A673 (cell line): Measurements from ENCODE around the gene RNF213. TPM values are rescaled to one million over a fixed set of nuclear protein-coding genes. Genes with fewer than 3 reads are reported as not detected.

Source experiments
- BruUV-seq: library from RNA; stranded (reverse); fragments of 400-500 nt; replicated peaks from 2 replicates; lab custom pipeline; 2021; lab: Mats Ljungman, UMichigan
- CTCF ChIA-PET: fragments of 300-600 bp; sonication (Branson Sonifier 250); formaldehyde crosslinking; loops from one replicate; lab custom pipeline; 2022; ENCODE audit warnings: antibody characterized with exemption; lab: Charles Lee
- POLR2A ChIA-PET: fragments of 300-600 bp; sonication (Branson Sonifier 250); formaldehyde crosslinking; loops from one replicate; lab custom pipeline; 2022; ENCODE audit warnings: antibody characterized with exemption; ENCODE audit not compliant: low non-redundant PET; lab: Charles Lee
- DNase-seq: peaks from one replicate; pipeline ENCODE4 v3.0.0-alpha.2; 2015; ENCODE audit warnings: low spot score
- H3K27ac ChIP-seq: fragments of 200-600 bp; sonication (generic); 2 replicates; pipeline ENCODE4 v1.5.1; 2016; ENCODE audit warnings: mixed run types, low read depth, mild to moderate bottlenecking, mixed read lengths, antibody characterized with exemption, low read length; ENCODE audit not compliant: poor library complexity, severe bottlenecking
- H3K27me3 ChIP-seq: fragments of 200-600 bp; sonication (generic); replicated peaks from 2 replicates; pipeline ENCODE4 v1.6.1; 2017; ENCODE audit warnings: mixed run types, low read depth, mild to moderate bottlenecking, mixed read lengths, antibody characterized with exemption, low read length; ENCODE audit not compliant: insufficient read depth, poor library complexity
- H3K36me3 ChIP-seq: fragments of 200-600 bp; sonication (generic); 2 replicates; pipeline ENCODE4 v1.6.1; 2016; ENCODE audit warnings: mixed run types, mild to moderate bottlenecking, mixed read lengths, antibody characterized with exemption, low read length; ENCODE audit not compliant: insufficient read depth, poor library complexity, severe bottlenecking
- H3K4me1 ChIP-seq: fragments of 200-600 bp; sonication (generic); 2 replicates; pipeline ENCODE4 v1.6.1; 2017; ENCODE audit warnings: mixed run types, mild to moderate bottlenecking, mixed read lengths, antibody characterized with exemption, low read length; ENCODE audit not compliant: insufficient read depth, poor library complexity, severe bottlenecking
- H3K4me3 ChIP-seq: fragments of 200-600 bp; sonication (generic); 2 replicates; pipeline ENCODE4 v1.5.1; 2016; ENCODE audit warnings: low read depth, mixed run types, mild to moderate bottlenecking, mixed read lengths, low read length; ENCODE audit not compliant: poor library complexity, severe bottlenecking
- H3K9me3 ChIP-seq: fragments of 200-600 bp; sonication (generic); 2 replicates; pipeline ENCODE4 v1.6.1; 2016; ENCODE audit warnings: mixed run types, low read depth, mild to moderate bottlenecking, mixed read lengths, antibody characterized with exemption, low read length; ENCODE audit not compliant: poor library complexity, severe bottlenecking
- EZH2 ChIP-seq: fragments of 200-600 bp; sonication (generic); IDR thresholded peaks from 2 replicates; pipeline ENCODE4 v1.6.1; 2017; ENCODE audit warnings: borderline replicate concordance, low read depth, mild to moderate bottlenecking, mixed read lengths, antibody characterized with exemption, low read length; ENCODE audit not compliant: poor library complexity, severe bottlenecking
- intact Hi-C: fragments of 100-400 bp; cut with micrococcal nuclease; formaldehyde crosslinking; loops from one replicate; pipeline ENCODE4 v1.10.0; 2022; ENCODE audit not compliant: unreplicated experiment
- total RNA-seq: library from RNA; stranded (reverse); gene quantifications from 2 replicates; pipeline ENCODE4 v1.2.3, GENCODE V29; 2021
- TF ChIP-seq, protein P1 (sequence below): fragments of 300-800, 200-600 bp; sonication (generic); conservative IDR thresholded peaks from 2 replicates; pipeline ENCODE4 v1.5.1; 2017; ENCODE audit warnings: low read depth, mild to moderate bottlenecking, antibody characterized with exemption, low read length, moderate library complexity, mixed read lengths

Gene RNF213
- total RNA-seq, 1 experiment from 2014 or later, result 78.0 TPM

DNA sequence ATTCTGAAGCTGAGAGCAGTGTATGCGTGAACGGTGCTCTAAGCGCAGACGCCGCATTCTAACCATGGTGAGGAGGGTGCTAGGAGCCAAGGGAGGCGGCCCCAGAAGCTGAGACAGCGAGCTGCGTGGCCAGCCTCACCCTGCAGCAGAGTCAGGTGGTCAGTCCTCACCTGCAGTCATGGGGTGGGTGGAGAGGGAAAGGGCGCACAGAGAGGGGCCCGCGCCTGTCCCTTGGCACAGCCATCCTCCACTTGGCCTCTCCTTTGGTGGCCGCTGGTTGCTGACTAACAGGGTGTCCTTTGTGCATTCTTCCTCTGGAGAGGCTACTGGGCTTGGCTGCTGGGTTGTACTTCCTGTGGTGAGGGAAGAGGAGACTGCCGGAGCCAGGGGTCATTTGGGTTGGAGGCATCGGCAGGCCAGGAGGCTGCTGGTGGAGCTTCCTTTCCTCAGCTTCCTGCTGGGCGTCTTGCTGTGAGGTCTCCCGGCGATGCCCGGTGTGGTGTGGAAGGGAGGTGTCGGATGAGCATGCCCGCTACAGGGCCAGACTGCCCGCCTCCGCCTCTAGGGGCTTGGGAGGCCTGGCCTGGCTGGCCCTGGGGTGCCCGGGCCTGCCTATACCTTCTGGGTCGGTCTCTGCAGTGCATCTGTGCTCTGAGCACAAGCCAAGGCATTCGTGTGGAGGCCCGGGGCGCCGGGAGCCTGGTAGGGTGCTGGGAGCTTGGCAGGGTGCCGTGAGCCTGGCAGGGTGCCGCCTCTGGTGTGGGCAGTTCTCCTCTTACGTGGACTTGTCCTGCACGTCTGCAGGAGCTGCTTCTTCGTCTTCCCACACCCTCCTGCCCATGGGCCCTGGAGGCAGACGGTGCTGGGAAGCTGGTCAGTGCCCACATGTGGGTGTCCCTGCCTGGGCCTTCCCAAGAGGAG lies 17.4 kb downstream of the RNF213 start:
- no TSS peak for BruUV-seq
- Histone ChIP-seq H3K27ac (no peak overlapping the region), H3K9me3 (no peaks in the 10 kb centered on the region), H3K36me3 (peaks cover 4% of the 10 kb centered on the region), H3K4me3 (no peak overlapping the region), H3K4me1 (no peaks in the 10 kb centered on the region), H3K27me3 (no peaks in the 10 kb centered on the region)
- intact Hi-C loops, result no loop called here
- DNase-seq, result no peak
- TF ChIP-seq EZH2, result no peak
- TF ChIP-seq, protein P1, sequence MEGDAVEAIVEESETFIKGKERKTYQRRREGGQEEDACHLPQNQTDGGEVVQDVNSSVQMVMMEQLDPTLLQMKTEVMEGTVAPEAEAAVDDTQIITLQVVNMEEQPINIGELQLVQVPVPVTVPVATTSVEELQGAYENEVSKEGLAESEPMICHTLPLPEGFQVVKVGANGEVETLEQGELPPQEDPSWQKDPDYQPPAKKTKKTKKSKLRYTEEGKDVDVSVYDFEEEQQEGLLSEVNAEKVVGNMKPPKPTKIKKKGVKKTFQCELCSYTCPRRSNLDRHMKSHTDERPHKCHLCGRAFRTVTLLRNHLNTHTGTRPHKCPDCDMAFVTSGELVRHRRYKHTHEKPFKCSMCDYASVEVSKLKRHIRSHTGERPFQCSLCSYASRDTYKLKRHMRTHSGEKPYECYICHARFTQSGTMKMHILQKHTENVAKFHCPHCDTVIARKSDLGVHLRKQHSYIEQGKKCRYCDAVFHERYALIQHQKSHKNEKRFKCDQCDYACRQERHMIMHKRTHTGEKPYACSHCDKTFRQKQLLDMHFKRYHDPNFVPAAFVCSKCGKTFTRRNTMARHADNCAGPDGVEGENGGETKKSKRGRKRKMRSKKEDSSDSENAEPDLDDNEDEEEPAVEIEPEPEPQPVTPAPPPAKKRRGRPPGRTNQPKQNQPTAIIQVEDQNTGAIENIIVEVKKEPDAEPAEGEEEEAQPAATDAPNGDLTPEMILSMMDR, result no peak
- CTCF ChIA-PET, result no interaction called here
- POLR2A ChIA-PET, result no interaction called here

DNA sequence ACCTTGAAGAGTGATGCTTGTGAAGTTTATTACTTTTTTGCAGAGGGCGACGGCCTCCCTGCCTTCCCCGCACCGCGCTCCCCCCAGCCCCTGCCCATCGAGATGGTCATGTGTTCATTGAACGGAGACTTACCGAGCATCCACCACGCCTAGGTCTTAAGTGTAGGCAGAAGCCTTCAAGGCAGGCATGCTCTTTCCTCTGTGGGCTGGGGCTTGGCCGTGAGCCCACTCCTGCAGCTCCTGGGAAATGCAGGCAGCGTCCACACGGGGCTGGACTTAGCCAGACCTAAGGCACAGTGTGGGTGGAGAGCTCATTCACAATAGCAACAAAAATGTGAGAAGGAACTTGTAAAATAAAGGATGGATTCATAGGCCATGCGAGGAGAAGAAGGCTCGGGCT lies 19.2 kb downstream of the RNF213 start:
- intact Hi-C loops, result no loop called here
- Histone ChIP-seq H3K36me3 (peaks cover 4% of the 10 kb centered on the region), H3K4me1 (no peaks in the 10 kb centered on the region), H3K9me3 (no peaks in the 10 kb centered on the region), H3K27ac (no peak overlapping the region), H3K4me3 (no peak overlapping the region), H3K27me3 (no peaks in the 10 kb centered on the region)
- no TSS peak for BruUV-seq
- CTCF ChIA-PET, result no interaction called here
- TF ChIP-seq, protein P1, result no peak
- no peak for TF ChIP-seq EZH2
- DNase-seq, result peak; percentile 37
- POLR2A ChIA-PET, result interaction anchor here (0.7 kb wide), 1 partner anchor 178 kb away, joined by 3 read pairs; no protein-coding TSS in a partner anchor

DNA sequence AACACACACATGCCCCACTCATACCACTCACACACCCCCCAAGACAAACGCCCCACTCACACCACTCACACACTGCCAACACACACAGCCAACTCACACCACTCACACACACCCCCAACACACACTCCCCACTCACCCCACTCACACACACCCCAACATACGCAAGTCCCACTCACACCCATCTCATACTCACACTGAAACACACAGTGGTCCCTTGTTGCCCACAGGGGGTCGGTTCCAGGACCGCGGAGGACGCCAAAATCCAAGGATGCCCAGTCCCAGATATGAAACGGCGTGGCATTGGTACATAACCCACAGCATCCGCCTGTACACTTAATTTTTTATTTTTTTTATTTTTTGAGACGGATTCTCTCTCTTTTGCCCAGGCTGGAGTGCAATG lies 20.9 kb downstream of the RNF213 start:
- intact Hi-C loops, result no loop called here
- Histone ChIP-seq H3K9me3 (no peaks in the 10 kb centered on the region), H3K4me1 (no peaks in the 10 kb centered on the region), H3K27ac (no peak overlapping the region), H3K36me3 (peaks cover 4% of the 10 kb centered on the region), H3K4me3 (no peak overlapping the region), H3K27me3 (no peaks in the 10 kb centered on the region)
- TF ChIP-seq EZH2, result no peak
- TF ChIP-seq, protein P1, result no peak
- BruUV-seq, result no TSS peak
- CTCF ChIA-PET, result no interaction called here
- DNase-seq, result no peak
- POLR2A ChIA-PET, result no interaction called here
